Activated CD8-positive, alpha-beta memory T cell treated with anti-CD3 and anti-CD28 coated beads for 48 hours (primary cell): Measurements from ENCODE around the gene SEPHS1.
"Not testable (repeated sequence)": the region's sequence is repeated elsewhere in the genome, so short reads cannot be mapped to it uniquely, and the experiment has no call there.

Experiments
- DNase-seq, 3 experiments: peaks; one replicate each; pipeline ENCODE4 v3.0.0-alpha.2; 2020; ENCODE audit warnings: low read depth in 2 of 3, low spot score in 2 of 3

SEPHS1 gene, protein sequence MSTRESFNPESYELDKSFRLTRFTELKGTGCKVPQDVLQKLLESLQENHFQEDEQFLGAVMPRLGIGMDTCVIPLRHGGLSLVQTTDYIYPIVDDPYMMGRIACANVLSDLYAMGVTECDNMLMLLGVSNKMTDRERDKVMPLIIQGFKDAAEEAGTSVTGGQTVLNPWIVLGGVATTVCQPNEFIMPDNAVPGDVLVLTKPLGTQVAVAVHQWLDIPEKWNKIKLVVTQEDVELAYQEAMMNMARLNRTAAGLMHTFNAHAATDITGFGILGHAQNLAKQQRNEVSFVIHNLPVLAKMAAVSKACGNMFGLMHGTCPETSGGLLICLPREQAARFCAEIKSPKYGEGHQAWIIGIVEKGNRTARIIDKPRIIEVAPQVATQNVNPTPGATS

DNA sequence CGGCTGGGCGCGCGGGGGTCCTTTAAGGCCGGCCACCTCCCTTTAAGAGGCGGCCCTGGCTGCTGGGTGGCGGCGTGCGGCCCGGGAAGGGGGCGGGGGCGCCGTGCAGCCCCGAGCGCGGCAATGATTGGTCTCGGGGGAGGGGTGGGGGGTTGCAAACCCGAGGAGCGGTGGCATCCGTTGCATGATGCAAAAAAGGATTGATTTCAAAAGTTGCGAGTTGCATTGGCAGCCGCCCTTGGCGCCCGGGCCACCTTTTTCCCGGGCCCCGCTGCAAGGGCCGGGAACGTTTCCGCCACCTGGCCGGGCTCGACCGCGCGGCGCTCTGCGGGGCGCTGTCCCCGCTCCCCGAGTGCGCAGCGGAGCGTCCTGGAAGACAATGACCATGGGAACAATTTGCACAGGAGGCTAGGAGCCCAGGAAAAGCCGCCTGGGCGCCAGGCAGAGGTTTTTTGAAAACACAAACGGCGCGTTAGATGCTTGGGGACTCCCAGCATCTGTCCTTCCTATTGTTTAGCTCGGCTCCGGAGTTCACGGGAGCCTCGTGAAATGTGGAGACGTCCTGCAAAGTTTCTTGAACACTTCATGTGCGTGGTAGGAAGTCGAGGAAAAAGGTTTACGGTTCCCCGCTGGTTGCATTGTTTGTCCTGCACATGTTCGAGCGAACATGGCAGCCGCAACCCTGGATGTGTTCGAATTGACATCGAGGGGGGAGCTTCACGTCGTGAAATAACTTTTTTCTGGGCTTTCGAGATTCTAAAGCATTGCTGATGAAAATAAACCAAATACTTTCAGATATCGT is at the start of gene SEPHS1:
TSS of gene SEPHS1 (minus strand) at position 78 of the 802 bp plus-strand sequence. CDS start 3,343 bp downstream, outside the sequence.
- DNase-seq = peak; percentile 48 to 66 (median 58)

DNA sequence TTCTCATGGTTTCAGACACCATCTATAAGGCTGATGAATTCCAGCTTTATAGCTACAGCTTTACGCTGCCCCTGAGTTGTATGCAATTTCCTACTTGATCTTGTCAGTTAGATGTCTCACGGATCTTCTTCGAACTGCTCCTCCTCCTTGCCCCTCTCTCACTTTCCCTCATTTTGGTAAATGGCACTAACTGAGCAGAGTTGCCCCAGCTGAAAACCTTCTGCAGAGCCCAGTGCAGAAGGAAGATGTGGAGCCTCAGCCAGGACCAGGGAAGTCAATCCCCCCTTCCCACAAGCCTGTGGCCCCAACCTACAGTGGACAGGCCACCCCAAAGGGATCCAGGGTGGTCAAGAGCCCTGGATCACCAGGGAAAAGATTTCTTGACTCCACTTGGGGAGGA is 49.0 kb upstream of the SEPHS1 start:
- DNase-seq = no peak

DNA sequence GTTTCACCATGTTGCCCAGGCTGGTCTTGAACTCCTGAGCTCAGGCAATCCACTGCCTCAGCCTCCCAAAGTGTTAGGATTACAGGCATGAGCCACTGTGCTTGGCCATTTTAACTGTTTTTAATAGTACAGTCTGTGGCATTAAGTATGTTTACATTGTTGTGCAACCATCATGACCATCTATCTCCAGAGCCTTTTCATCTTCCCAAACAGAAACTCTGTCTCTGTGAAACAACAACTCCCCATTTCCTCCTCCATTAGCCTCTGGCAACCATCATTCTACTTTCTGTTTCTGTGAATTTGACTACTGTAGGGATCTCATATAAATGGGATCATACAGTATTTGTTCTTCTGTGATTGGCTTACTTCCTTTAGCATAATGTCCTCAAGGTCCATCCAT is 48.3 kb upstream of the SEPHS1 start:
- no peak for DNase-seq

DNA sequence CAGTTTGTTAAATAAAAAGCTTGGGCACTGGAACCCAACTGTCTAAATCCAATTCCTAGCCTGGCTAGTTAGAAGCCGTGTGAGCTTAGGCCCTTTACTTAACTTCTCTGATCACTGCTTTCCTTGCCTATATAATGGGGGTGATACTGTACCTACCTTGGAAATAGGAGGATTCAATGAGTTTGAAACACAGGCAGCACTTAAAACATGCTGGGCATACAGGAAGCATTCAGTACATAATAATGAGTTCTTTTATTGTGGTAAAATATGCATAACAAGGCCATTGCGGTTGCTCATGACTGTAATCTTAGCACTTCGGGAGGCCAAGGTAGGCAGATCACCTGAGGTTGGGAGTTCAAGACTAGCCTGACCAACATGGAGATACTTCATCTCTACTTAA is 47.4 kb upstream of the SEPHS1 start:
- DNase-seq = no peak

DNA sequence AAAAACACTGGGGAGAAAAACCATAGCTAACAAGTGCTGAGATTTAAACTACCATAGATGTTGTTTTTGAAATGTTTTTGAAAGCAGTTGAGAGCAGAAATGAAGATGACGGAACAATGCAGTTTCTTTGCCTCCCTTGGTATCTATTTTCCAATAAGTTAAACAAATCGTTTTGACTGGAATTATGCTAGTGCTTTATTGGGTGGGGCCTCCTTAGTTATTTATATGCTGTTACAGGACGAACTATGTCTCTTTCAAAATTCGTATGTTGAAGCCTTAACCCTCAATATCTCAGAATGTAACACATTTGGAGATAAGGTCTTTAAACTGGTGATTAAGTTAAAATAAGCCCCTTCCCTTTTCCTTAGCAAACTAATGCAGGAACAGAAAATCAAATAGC is 45.5 kb upstream of the SEPHS1 start:
- DNase-seq = no peak

DNA sequence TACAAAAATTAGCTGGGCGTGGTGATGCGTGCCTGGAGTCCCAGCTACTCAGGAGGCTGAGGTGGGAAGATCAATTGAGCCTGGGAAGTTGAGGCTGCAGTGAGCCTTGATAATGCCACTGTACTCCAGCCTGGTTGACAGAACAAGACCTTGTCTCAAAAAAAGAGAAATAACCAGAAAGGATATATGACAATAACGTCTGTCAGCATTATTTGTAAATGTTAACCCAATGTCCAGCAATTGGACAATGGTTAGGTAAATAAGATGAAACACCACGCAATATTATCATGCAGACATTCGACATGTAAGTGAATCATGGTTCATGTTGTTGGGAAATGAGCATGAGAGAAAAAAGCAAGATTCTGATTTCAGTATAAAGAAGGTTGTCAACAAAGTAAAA is 44.6 kb upstream of the SEPHS1 start:
- DNase-seq = no peak

DNA sequence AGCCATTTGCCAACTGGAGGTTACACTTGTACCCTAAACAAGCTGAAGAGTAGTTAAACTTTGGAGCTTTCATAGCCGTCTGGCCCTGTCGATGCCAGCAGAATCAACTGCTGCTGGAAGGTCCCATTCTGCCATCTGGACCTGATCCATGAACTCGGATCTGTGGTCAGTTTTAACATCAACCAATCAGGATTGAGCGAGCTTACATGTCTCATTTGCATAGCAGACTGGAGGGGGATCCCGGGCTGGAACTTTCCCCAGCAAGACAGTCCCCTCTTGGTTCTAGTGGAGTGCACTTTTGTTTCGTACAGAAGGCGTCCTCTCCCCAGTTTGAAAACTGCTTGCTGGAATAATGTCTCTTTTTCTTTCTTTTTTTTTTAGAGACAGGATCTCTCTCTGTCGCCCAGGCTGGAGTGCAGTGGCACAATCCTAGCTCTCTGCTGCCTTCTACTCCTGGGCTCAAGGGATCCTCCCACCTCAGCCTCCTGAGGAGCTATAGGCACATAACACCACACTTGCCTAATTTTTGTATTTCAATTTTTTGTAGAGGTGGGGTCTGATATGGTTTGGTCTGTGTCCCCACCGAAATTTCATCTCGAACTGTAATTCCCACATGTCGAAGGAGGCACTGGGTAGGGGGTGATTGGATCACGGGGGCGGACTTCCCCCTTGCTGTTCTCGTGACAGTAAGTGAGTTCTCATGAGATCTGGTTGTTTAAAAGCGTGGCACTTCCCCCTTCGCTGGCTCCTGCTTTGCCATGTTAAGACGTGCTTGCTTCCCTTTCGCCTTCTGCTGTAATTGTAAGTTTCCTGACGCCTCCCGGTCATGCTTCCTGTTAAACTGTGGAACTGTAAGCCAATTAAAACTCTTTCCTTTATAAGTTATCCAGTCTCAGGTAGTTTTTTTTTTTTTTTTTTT is 42.8 kb upstream of the SEPHS1 start:
- DNase-seq = no peak

DNA sequence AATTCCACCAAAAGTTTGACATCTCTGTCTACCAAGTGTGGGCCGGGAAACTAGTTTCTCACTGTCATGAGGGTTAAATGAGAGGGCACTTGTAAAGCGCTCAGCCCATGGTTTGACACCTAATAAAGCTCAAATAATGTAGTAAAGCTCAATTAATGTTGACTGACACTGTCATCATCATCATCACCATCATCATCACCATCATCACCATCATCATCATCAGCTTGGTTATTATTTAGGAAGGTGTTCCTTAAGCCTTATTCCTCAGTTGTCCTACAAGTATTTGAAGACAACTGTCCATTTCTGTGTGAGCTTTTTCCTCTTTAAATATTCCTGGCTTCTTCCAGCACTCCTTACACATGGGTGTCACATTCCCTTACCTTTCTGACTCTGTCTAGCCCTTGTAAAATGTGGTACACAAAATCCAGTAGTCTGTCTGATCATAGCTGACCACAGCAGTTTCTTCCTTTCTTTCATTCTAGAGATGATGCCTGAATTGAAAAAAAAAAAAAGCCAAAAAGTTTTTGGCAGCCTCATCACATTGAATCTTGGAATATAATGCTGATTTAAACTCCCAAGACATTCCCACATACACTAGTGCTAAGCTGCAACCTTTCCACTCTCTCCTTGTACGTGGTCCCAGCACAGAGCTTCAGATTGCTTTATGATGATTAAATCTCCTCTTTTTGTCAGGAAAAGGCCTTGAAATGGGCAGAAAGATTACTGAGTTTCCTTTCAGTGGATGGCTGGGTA is 40.6 kb upstream of the SEPHS1 start:
- DNase-seq = no peak

DNA sequence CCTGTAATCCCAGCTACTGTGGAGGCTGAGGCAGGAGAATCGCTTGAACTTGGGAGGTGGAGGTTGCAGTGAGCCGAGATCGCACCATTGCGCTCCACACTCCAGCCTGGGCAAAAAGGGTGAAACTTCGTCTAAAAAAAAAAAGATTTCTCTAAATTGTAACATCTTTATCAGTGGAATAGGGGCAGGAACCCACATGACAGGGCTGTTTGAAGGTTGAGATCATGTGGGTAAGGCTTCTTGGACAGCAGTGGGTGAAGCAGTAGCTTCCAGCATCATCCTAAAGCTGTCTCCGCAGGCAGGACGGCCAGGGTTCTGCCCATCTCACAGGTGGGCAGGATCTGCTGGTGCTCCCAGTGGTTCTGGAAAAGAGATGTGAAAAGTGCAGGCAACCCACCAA is 37.9 kb upstream of the SEPHS1 start:
- DNase-seq = no peak

DNA sequence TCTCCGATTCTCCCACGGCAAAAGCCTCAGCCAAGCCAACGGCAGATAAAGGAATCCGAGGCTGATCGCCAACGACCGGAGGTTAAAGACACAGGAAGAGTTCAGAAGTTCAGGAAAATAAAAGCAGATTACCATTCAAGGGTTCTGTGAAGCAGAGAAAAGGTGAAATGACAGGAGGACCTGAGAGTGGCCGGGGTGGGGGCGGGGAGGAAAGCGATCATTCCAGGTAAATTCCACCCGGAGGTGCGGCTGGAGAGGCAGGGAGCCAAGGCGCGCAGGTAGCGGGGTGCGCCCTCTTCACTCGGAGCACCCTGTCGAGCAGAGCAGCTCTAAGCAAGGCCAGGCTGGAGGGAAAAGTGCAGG is 35.3 kb upstream of the SEPHS1 start:
- no peak for DNase-seq

DNA sequence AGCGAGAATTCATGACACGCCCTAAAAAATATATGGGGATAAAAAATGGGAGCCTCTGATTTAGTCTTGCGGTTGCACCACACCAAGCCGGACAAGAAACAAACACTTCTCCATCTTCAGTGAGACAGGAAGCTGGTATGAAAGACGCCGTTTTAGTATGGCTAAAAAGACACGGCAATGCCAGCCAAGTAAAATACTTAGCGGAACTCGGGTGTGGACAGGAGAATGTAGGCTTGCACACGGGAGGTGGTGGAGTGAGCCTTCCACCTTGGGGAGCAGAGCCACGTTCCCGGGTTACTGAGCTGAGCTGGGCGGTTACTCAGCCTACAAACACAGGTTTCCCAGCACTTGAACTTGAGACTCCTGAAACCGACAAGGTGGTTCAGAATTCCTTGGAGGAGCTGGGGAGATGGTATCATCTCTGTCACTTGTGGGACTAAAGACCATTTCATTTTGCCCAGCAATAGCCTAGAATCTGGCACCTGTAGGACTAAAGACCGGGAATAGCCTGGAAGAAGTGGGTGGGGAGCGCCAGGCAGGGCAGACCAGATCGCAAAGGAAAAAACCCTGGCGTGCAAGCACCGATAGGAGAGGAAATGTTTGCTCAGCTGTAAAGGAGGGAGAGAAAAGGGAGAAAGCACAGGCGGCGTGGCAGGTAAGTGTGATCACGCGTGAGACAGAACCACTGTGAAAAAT is 34.8 kb upstream of the SEPHS1 start:
- no peak for DNase-seq

DNA sequence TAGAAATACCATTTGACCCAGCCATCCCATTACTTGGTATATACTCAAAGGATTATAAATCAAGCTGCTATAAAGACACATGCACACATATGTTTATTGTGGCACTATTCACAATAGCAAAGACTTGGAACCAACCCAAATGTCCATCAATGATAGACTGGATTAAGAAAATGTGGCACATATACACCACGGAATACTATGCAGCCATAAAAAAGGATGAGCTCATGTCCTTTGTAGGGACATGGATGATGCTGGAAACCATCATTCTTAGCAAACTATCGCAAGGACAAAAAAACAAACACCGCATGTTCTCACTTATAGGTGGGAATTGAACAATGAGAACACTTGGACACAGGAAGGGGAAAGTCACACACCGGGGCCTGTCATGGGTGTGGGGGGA is 31.0 kb upstream of the SEPHS1 start:
- not testable (repeated sequence) for DNase-seq

DNA sequence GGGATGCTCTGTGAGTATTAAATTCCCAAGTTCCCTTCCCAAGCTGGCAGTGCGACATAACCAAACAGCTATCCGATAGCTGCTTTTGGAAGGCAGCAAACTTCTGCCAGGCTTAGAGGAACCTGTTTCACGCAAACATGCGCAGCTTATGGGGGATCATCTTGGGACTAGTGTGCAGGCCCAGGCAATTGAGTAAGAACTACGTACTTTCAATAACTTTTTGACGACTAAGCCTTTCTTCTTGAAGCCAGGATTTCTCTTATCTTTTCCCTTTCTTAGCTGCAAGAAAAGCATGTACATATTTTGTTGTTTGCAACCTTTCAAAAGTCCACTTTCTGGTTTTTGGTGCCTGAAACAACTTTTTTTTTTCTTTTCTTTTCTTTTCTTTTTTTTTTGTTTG is 28.7 kb upstream of the SEPHS1 start:
- DNase-seq = no peak

DNA sequence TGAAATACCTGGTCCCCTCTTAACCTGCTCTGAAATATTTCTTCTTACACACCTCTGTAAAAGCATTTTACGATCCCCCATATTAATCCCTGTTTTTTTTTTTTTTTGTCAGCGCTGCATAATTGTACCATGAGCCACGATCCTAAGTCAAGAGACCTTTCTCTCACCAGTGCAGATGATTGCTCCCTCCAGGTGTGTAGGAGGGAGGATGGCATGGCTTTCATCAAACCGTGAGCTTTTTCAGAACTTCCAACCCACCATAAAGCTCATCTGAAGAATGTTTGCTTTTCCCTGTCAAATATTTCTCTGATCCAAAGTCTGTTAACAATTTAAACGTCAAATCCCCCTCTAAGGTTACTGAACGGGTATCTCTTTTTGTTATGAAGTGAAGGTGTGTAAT is 28.2 kb upstream of the SEPHS1 start:
- DNase-seq = no peak

DNA sequence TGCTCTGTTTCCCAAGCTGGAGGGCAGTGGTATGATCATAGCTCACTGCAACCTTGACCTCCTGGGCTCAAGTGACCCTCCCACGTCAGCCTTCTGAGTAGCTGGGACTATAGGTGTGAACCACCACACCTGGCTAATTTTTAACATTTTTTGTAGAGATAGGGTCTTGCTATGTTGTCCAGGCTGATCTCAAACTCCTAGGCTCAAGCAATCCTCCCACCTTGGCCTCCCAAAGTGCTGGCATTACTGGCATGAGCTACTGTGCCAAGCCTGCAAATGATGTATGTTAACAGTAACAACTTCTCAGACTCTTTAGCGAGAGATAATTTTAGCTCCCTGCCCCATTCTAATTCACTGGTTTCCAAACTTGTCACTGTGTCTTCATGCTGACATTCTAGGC is 27.7 kb upstream of the SEPHS1 start:
- no peak for DNase-seq

DNA sequence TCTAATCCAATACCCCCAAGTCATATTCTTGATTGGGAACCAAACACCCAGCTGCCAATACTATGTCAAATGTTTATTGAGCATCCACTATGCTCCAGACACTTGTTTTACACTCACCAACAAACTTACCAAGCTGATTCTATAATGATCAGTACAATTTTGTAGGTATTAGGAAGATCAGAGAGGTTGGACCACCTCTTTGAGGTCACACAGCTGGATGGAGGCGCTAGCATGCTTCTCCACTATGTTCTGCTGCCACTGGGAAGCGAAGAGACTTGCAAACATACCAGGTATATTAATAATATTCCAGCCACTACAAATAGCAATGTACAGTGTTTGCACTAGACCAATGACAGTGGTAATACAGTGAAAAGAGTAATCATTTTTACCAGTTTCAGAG is 25.6 kb upstream of the SEPHS1 start:
- no peak for DNase-seq

DNA sequence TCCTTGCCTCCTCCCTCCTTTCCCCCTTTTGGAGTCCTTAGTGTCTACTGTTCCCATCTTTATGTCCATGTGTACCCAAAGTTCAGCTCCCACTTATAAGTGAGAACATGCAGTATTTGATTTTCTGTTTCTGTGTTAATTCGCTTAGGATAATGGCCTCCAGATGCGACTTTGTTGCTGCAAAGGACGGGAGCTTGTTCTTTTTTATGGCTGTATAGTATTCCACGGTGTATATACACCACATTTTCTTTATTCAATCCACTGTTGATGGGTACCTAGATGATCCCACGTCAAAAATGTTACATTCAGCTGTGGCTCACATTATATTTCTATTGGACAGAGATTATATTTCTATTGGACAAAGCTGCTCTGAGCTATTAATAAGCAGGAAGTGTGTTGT is 24.4 kb upstream of the SEPHS1 start:
- no peak for DNase-seq

DNA sequence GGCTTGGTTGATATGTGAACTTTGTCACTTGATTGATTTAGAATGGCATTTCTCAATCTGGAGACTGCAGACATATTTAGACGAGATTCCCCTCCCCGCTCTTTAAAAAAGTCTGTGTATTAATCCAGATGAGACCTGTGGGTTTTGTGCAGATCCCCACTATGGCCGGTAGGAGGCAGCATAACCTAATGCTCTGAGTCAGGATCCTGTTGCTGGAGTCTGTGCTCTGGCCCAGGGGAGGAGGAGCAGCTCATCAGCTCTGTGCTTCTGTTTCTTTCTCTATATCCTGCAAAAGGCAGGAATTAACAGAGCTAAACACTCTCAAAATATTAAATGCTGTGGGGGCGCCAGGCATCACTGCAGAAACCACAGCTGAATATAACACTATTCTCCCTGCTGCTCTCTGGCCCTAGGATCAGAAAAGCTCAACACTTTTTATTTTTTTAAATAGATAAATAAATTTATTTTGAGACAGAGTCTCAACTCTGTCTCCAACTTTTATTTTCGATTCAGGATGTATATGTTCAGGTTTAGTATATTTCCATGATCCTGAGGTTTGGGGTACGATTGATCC is 23.9 kb upstream of the SEPHS1 start:
- DNase-seq = peak in 1 of 3 experiments; percentile 44

DNA sequence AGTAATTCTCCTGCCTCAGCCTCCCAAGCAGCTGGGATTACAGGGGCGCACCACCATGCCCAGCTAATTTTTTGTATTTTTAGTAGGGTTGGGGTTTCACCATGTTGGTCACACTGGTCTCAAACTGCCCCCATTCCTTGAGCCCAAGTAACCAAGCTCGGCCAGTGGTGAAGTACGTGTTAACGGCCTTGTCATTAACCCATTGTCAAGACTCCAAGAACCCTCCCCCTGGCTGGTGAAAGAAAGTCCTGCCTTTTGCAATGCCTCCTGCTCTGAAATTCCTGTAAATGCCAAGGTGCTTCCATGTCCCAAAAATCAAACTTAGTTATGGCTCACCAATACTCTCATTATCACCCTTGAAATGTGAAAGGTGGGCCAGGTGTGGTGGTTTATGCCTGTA is 18.8 kb upstream of the SEPHS1 start:
- no peak for DNase-seq

DNA sequence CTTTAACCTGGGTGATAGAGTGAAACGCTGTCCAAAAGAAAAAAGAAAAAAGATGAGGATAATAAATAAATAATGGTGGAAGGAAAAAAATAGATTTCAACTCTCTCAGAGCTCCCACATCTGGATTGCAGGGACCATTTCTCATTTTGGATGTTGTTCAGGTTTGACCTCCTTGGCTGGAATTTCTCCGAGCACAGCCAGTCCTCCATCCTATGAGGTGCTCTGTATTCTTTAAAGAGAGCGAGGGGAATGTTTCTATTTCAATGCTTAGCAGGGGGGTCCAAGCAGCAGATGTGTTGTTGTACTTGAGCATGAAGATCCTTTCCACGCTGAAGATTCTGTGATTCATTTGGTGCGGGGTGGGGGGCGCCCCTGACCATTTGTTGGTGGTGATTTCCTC is 17.7 kb upstream of the SEPHS1 start:
- no peak for DNase-seq
